A673 (cell line): ENCODE data around the gene LIPM. TPM values are rescaled to one million over a fixed set of nuclear protein-coding genes. Genes with fewer than 3 reads are reported as not detected.

Experiments used
- BruUV-seq: library from RNA; stranded (reverse); fragments of 400-500 nt; replicated peaks from 2 replicates; lab custom pipeline; 2021; lab: Mats Ljungman, UMichigan
- CTCF ChIA-PET: fragments of 300-600 bp; sonication (Branson Sonifier 250); formaldehyde crosslinking; loops from one replicate; lab custom pipeline; 2022; ENCODE audit warnings: antibody characterized with exemption; lab: Charles Lee
- POLR2A ChIA-PET: fragments of 300-600 bp; sonication (Branson Sonifier 250); formaldehyde crosslinking; loops from one replicate; lab custom pipeline; 2022; ENCODE audit warnings: antibody characterized with exemption; ENCODE audit not compliant: low non-redundant PET; lab: Charles Lee
- DNase-seq: peaks from one replicate; pipeline ENCODE4 v3.0.0-alpha.2; 2015; ENCODE audit warnings: low spot score
- H3K27ac ChIP-seq: fragments of 200-600 bp; sonication (generic); 2 replicates; pipeline ENCODE4 v1.5.1; 2016; ENCODE audit warnings: mixed run types, low read depth, mild to moderate bottlenecking, mixed read lengths, antibody characterized with exemption, low read length; ENCODE audit not compliant: poor library complexity, severe bottlenecking
- H3K27me3 ChIP-seq: fragments of 200-600 bp; sonication (generic); replicated peaks from 2 replicates; pipeline ENCODE4 v1.6.1; 2017; ENCODE audit warnings: mixed run types, low read depth, mild to moderate bottlenecking, mixed read lengths, antibody characterized with exemption, low read length; ENCODE audit not compliant: insufficient read depth, poor library complexity
- H3K36me3 ChIP-seq: fragments of 200-600 bp; sonication (generic); 2 replicates; pipeline ENCODE4 v1.6.1; 2016; ENCODE audit warnings: mixed run types, mild to moderate bottlenecking, mixed read lengths, antibody characterized with exemption, low read length; ENCODE audit not compliant: insufficient read depth, poor library complexity, severe bottlenecking
- H3K4me1 ChIP-seq: fragments of 200-600 bp; sonication (generic); 2 replicates; pipeline ENCODE4 v1.6.1; 2017; ENCODE audit warnings: mixed run types, mild to moderate bottlenecking, mixed read lengths, antibody characterized with exemption, low read length; ENCODE audit not compliant: insufficient read depth, poor library complexity, severe bottlenecking
- H3K4me3 ChIP-seq: fragments of 200-600 bp; sonication (generic); 2 replicates; pipeline ENCODE4 v1.5.1; 2016; ENCODE audit warnings: low read depth, mixed run types, mild to moderate bottlenecking, mixed read lengths, low read length; ENCODE audit not compliant: poor library complexity, severe bottlenecking
- H3K9me3 ChIP-seq: fragments of 200-600 bp; sonication (generic); 2 replicates; pipeline ENCODE4 v1.6.1; 2016; ENCODE audit warnings: mixed run types, low read depth, mild to moderate bottlenecking, mixed read lengths, antibody characterized with exemption, low read length; ENCODE audit not compliant: poor library complexity, severe bottlenecking
- CTCF ChIP-seq: fragments of 300-800, 200-600 bp; sonication (generic); conservative IDR thresholded peaks from 2 replicates; pipeline ENCODE4 v1.5.1; 2017; ENCODE audit warnings: low read depth, mild to moderate bottlenecking, antibody characterized with exemption, low read length, moderate library complexity, mixed read lengths
- EZH2 ChIP-seq: fragments of 200-600 bp; sonication (generic); IDR thresholded peaks from 2 replicates; pipeline ENCODE4 v1.6.1; 2017; ENCODE audit warnings: borderline replicate concordance, low read depth, mild to moderate bottlenecking, mixed read lengths, antibody characterized with exemption, low read length; ENCODE audit not compliant: poor library complexity, severe bottlenecking
- intact Hi-C: fragments of 100-400 bp; cut with micrococcal nuclease; formaldehyde crosslinking; loops from one replicate; pipeline ENCODE4 v1.10.0; 2022; ENCODE audit not compliant: unreplicated experiment
- total RNA-seq: library from RNA; stranded (reverse); gene quantifications from 2 replicates; pipeline ENCODE4 v1.2.3, GENCODE V29; 2021

LIPM gene
- total RNA-seq, 1 experiment from 2014 or later = not detected

GRCh38 chr10:88850712-88851111, 48.2 kb downstream of the LIPM start:
- DNase-seq = no peak
- Histone ChIP-seq H3K9me3 (no peaks in the 10 kb centered on the region), H3K4me3 (no peak overlapping the region), H3K36me3 (no peaks in the 10 kb centered on the region), H3K27ac (no peak overlapping the region), H3K4me1 (peaks cover 23% of the 10 kb centered on the region), H3K27me3 (no peaks in the 10 kb centered on the region)
- intact Hi-C loops = no loop called here
- no peak for TF ChIP-seq CTCF
- no peak for TF ChIP-seq EZH2
- ChIA-PET POLR2A (no interaction called here), CTCF (no interaction called here)
- no TSS peak for BruUV-seq

GRCh38 chr10:88851706-88852105, 49.2 kb downstream of the LIPM start, which contains the start of gene ANKRD22:
Gene ANKRD22 (minus strand): TSS chr10:88851844. CDS start chr10:88851607, 237 bp downstream.
- no peak for TF ChIP-seq CTCF
- no peak for TF ChIP-seq EZH2
- Histone ChIP-seq H3K27me3 (no peaks in the 10 kb centered on the region), H3K9me3 (no peaks in the 10 kb centered on the region), H3K4me1 (peaks cover 23% of the 10 kb centered on the region), H3K27ac (no peak within 1 kb of the TSS), H3K4me3 (no peak within 1 kb of the TSS), H3K36me3 (no peaks in the 10 kb centered on the region)
- BruUV-seq = no TSS peak
- CTCF ChIA-PET = no interaction called here
- POLR2A ChIA-PET = no interaction called here
- no peak for DNase-seq
- intact Hi-C loops = no loop called here

GRCh38 chr10:88852327-88852726, 49.8 kb downstream of the LIPM start:
- BruUV-seq = no TSS peak
- Histone ChIP-seq H3K4me3 (no peak overlapping the region), H3K27ac (no peak overlapping the region), H3K36me3 (no peaks in the 10 kb centered on the region), H3K4me1 (peaks cover 23% of the 10 kb centered on the region), H3K9me3 (no peaks in the 10 kb centered on the region), H3K27me3 (no peaks in the 10 kb centered on the region)
- intact Hi-C loops = no loop called here
- TF ChIP-seq CTCF = no peak
- TF ChIP-seq EZH2 = no peak
- DNase-seq = no peak
- ChIA-PET CTCF (no interaction called here), POLR2A (no interaction called here)
